Left cardiac atrium (tissue), 4 donors: ENCODE data around the gene PRKCE. TPM values are rescaled to one million over a fixed set of nuclear protein-coding genes. Genes with fewer than 3 reads are reported as not detected.
"Not testable (repeated sequence)": the region's sequence is repeated elsewhere in the genome, so short reads cannot be mapped to it uniquely, and the experiment has no call there.

ENCODE experiments used
- ATAC-seq, 2 donors: fragments of 200-7000 bp; cut with Tn5 transposase; one replicate each; pipeline ENCODE4 v1.9.1; 2020; ENCODE audit warnings: mild to moderate bottlenecking in 2 of 2, moderate library complexity in 2 of 2
- DNase-seq: peaks from one replicate; pipeline ENCODE4 v3.0.0-alpha.2; 2020
- intact Hi-C, 2 donors: fragments of 100-400 bp; cut with DNase I; formaldehyde crosslinking; loops; one replicate each; pipeline versions ENCODE4 v1.14.1 to v1.15.1; 2022 to 2023
- total RNA-seq, 2 donors: library from RNA; stranded (reverse); fragmentation: NEBNext Ultra II Directional; extraction: Animal tissue kit (Norgen Biotek cat#: 25700); gene quantifications; one replicate each; pipeline ENCODE4 v1.2.1, GENCODE V29; 2021
- donor health status: DM: no; HTN: yes; CAD: no.
- donor health status: DM: no; HTN: yes; CAD: no; lungs with severe emphysema.
- donor health status: DM: yes; HTN: yes; CAD: no.
- donor health status: Dilated cardiomyopathy.

The PRKCE gene
- total RNA-seq, 2 donors from 2014 or later, result 17.9 to 24.8 TPM

DNA sequence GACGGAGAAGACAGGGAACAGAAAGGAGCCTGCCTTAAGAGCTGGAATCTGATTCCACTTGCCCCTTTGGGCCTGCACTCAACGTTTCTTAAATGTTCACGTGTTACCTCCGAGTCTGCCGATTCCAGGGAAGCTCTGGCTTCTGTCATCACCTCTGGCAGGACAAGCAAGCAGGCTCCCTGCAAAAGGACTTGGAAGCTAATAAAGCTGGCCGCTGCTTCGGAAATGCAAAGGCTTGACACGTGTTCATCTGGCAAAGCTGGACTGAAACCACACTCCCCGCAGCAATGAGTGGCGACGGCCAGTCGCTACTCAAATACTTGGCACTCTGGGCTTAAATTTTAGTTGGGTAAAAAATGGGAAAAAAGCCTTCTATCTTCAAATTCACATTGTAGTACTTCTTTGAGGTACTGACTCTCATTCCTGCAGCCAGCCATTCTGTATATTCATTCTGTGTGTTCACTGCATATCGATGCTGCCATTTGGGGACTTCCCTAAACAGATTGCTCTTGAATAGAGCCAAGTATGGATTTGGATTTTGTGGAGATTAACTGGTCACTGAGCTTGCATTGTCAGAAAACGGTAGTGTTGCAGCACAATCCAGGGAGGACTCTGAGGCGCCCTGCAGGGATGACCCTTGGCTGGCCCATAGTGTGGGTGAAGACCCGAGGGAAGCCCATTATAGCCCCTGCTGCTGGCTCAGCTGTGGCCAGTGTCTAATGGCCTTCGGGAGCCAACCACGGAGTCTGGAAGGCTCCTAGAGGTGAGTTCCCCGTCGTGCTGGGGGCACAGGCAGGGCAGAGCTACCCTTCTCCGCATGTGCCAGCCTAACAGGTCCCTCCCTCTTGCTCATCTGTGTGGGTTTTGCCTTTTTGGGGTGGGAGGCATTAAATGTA is 231.5 kb downstream of the PRKCE start:
- peak; percentile 62 for DNase-seq
- peak; percentile 54 to 81 for ATAC-seq

DNA sequence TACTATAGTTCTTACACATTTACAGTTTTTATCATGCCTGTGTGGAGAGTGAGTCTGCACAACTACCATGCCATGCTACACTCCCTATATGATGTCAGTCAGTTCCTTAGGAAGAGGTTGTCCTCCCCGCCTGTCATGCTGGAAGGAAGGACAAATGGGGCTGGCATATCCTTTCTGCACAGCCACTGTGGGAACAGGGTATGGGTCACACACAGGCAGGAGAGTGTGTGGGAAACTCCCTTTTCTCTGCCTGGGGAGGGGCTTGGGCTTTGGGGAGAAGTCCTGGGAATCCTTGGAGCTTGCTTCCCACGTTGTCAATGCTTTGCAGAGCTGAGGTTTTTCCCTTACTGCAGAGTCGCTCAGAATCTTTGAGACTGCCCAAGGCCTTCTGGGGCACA is 232.1 kb downstream of the PRKCE start:
- intact Hi-C loops, result no loop called here
- ATAC-seq (peak in 1 of 2 donors; percentile 1), DNase-seq (no peak)

More for the DNA sequence above, 231.5 kb downstream of the PRKCE start:
- intact Hi-C loops, result no loop called here

DNA sequence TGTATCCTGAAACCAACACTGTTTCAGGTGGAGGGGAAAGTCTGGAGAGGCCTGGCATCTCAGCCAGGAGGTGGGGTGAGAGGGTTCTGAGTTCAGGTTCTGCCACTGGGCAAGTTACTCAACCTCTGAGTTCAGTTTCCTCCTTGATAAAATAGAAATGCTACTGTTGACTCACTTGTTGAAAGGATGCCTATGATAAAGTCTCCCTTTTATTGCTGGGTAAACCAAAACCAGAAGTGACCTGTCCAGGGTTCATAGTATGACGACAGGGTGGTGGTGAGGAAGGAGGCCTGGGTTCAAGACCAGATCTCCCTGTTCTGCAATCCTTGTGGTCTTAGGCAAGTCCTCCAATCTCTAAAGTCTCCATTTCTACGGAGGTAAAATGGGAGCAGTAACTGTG is 232.7 kb downstream of the PRKCE start:
- ATAC-seq (no peak), DNase-seq (no peak)
- intact Hi-C loops, result no loop called here

DNA sequence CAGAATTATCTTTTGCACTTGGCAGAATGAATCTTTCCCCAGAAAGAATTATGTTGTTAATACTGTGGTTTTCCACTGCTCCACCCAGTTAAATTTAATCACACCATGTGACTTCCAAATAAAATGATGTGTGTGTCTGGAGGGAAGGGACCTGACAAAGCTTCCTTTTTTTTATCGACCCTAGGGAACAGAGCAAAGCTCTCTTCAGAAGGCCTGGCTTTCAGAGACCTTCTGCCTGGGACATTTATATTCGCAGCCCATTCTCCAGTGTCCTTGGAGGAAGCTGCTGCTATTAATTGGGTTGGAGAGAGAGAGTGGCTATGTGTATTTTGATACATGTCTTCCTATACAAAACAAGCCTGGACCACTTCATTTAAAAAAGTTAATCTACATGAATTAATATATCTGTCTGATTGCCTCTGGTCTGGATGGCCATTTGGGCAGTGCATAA is 233.7 kb downstream of the PRKCE start:
- DNase-seq (no peak), ATAC-seq (peak; percentile 25 to 61)
- intact Hi-C loops, result loop anchor here (5.0 kb wide), 2 partner anchors 37 to 43 kb away; no protein-coding TSS in a partner anchor

DNA sequence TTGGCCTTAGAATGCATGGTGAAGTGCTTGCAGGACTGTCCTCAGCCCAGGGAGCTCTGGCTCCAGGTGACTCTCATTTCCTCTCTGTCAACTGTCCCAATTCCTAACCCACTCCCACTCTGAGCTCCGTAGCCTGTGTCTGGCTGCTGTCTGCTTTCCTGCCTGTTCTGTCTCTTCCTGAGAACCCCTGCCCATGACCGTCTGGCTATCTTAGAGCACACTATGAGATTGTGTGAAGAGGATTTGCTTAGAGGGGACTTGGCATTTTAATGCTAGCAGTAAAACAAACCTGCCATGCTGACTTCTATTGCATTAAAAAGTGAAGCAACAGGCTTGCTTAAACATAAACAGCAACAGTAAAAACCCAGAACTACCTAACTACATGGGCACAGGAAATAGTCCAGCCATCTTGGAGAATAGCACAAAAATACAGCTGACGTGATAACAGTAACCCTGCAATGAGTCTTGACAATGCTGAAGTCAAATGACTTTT is 234.7 kb downstream of the PRKCE start:
- intact Hi-C loops, result loop anchor here (5.0 kb wide), 2 partner anchors 36 to 44 kb away; no protein-coding TSS in a partner anchor
- ATAC-seq, result peak in 1 of 2 donors; percentile 17

DNA sequence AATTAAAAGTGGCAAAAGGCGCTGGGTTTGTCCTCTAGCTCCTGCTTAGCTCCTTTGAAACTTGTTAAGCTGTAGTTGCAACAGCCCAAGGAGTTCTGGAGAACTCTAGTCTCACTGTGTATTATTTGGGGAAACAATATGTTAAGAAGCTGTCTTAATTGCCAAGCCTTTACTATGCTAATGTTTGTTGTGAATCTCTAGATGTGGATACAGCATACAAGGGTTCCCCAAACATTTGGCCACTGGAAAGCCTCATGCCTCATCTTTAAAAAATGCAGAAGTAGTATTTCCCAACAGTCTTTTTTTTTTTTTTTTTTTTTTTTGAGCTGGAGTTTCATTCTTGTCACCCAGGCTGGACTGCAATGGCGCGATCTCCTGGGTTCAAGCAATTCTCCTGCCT is 236.7 kb downstream of the PRKCE start:
- ATAC-seq, result peak in 1 of 2 donors; percentile 14
- intact Hi-C loops, result loop anchor here (5.0 kb wide), 2 partner anchors 34 to 46 kb away; no protein-coding TSS in a partner anchor
- DNase-seq, result no peak

More for the DNA sequence above, 234.7 kb downstream of the PRKCE start:
- DNase-seq, result no peak

DNA sequence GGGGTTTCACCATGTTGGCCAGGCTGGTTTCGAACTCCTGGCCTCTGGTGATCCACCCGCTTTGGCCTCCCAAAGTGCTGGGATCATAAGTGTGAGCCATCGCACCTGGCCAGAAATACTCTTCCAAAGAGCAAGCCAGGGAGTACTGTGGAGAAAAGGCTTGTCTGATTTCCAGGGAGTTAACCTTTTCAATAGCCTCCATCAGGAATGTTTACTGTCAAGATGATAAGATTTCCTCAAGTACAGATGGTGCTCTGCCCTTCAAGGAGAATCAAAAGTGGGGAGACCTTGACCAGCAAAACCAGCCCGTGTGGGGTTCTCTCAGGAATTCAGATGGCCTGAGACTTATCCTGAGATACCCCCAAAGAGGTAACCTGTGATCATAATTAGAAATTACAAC is 237.2 kb downstream of the PRKCE start:
- no peak for DNase-seq
- no peak for ATAC-seq
- intact Hi-C loops, result loop anchor here (5.0 kb wide), 2 partner anchors 34 to 46 kb away; no protein-coding TSS in a partner anchor

DNA sequence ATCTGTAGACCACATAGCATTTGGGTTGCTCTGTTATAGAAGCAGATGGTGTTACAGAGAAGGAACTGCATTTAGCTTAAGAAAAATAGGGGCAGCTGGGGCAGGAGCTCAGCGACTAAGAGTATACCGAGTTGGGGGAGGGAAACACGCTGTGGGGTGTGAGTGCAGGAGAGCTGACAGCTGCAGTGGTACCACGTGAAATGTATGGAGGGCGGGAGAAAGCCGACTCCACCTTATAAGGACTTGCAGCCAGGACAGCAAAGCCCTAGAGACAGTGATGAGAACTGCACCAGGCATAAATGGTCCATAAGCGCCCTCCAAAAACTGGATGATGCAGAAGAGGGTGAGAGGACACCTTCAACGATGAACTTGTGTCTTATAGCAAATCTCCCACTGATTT is 237.6 kb downstream of the PRKCE start:
- no peak for DNase-seq
- intact Hi-C loops, result loop anchor here (5.0 kb wide), 2 partner anchors 33 to 47 kb away; no protein-coding TSS in a partner anchor
- ATAC-seq, result peak; percentile 36 to 59

DNA sequence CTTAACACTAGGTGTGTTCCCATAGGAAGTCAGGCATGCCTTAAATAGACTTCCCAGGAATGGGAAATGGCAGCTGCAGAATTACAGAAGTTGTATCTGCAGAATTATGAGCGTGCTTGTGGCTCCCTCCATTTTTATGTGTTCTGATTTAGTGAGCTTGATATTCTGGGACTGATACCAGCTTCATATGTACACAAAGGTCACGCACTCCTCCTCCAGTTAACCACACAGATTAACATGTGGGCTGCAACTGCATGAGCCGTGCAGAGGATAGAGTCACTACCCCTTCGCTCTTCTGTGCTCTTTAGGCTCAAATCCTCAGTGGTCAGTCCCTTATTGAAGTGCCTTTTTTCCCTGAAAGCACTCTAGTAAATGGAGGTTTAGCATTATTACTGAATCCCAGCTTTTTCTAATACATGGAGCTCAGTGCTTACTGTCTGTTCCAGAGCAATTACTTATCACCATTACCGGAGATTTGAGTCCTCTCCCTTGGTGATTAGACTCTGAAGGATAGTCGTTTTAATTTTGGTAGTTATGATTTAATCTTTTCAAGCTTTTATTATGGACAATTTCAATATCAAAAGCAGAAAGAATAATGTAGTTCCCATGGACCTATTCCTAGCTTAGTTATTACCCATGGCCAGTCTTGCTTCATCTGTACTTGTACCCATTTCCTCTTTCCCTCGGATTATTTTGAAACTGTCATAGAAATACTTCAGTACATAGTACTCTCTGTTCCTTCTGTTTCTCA is 238.3 kb downstream of the PRKCE start:
- DNase-seq (no peak), ATAC-seq (peak; percentile 31 to 51)
- intact Hi-C loops, result loop anchor here (5.0 kb wide), 2 partner anchors 33 to 47 kb away; no protein-coding TSS in a partner anchor

DNA sequence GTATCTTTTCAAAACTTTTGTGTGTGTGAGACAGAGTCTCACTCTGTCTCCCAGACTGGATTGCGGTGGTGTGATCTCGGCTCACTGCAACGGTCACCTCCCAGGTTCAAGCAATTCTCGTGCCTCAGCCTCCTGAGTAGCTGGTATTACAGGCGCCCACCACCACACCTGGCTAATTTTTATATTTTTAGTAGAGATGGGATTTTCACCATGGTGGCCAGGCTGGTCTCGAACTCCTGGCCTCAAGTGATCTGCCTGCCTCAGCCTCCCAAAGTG is 238.8 kb downstream of the PRKCE start:
- ATAC-seq, intact Hi-C loops, DNase-seq: not testable (repeated sequence)

DNA sequence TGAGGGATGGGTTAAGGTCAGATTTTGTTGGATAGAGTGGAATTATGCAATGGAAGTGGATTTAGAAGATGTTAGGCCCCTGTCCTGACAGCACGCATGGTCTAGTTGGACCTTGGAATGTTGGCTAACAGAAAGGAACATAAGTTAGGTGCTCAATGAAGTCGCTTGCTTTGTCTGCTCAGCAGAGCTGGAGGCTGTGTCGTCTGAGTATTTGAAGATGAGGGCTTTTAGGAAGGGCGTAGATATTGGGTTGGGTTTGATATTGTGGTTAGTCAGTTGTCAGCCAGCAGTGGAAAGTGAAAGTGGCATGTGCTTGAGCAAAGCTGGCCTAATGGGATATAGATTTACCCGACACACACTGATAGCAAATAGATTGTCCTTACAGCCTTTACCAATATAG is 239.3 kb downstream of the PRKCE start:
- peak in 1 of 2 donors; percentile 3 for ATAC-seq
- intact Hi-C loops, result no loop called here

DNA sequence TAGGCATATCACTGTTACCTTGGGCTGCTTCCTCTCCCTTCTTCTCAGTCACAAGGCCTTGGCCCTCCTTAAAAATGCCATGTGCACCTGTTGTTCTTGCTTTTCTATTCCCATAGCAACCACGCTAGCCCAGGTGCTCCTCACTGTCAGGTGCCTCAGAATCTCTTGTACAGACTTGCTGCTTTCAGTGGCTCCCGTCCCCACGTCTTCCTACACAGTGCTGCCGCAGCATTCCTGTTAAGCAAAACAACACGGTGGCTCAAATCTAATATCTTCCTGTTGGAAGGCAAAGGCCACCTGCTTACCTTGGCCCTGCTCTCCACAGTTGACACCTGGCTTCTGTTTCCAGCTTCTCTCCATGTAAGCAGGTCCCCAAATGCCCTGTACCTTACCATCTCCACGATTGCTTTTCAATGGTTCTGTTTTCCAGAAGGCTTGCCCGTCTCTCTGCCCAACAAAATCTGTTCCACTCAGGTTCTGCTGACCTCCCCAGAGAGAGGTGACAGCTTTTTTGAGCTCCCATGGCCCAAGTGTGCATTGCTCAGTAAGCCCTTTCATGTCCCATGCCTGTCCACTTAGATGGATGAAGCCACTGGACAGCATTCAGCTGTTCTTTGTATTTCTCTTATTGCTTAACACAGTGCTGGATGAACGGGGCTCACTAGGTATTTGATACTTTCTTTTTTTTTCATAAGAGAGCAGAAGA is 240.4 kb downstream of the PRKCE start:
- no peak for ATAC-seq
- no peak for DNase-seq
- intact Hi-C loops, result no loop called here

More for the DNA sequence above, 239.3 kb downstream of the PRKCE start:
- DNase-seq, result no peak

DNA sequence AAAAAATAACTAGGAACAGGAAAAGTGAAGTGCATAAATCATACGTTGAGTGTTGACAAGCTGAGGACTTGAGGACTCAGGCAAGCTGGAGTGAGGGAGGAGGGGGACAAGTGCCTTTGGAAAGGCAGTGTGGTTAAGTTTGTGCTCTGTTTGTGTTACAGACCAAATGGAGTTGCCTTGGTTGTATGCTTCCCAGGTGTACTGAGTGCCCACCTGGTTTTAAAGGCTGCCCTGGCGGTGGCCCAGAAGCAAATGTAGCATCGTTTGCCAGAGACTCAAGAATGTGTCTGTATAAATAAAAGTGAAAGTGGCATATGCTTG is 240.9 kb downstream of the PRKCE start:
- ATAC-seq (no peak), DNase-seq (no peak)
- intact Hi-C loops, result no loop called here

DNA sequence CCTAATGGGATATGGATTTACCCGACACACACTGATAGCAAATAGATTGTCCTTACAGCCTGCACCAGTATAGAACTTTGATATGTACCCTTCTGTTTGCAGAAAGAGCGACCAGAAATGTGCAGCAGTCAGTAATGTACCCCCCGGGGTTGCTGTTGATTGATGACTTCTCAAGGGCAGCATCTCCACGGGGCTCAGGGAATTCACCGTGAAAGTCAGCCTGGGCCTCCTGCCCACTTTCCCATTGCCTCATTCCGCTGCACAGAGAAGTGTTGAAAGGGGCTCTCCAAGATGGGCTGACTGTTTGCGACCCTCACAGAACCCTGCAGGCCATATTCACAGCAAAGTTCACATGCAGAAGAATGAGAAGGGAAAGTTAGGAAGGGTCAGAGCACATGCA is 241.3 kb downstream of the PRKCE start:
- ATAC-seq (peak; percentile 36 to 42), DNase-seq (no peak)
- intact Hi-C loops, result no loop called here

DNA sequence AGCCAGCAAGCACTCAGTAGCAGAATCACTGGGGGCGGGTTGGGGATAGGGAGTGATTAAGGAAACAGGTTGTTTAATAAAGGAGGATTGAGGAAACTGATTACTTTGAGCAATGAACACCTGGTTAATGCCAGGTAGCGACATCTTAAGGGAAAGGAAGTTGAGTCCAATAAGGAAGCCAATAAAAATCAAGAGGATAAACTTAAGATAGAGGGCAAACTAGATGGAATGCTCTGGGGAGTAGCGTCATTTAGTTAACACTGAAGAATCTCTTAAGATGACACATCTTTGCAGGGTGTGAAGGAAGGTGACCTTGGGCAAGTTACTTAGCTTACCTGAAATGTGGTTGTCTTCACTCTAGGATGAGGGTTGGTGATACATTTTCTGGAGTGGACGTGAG is 242.7 kb downstream of the PRKCE start:
- intact Hi-C loops, result no loop called here
- ATAC-seq (no peak), DNase-seq (no peak)

DNA sequence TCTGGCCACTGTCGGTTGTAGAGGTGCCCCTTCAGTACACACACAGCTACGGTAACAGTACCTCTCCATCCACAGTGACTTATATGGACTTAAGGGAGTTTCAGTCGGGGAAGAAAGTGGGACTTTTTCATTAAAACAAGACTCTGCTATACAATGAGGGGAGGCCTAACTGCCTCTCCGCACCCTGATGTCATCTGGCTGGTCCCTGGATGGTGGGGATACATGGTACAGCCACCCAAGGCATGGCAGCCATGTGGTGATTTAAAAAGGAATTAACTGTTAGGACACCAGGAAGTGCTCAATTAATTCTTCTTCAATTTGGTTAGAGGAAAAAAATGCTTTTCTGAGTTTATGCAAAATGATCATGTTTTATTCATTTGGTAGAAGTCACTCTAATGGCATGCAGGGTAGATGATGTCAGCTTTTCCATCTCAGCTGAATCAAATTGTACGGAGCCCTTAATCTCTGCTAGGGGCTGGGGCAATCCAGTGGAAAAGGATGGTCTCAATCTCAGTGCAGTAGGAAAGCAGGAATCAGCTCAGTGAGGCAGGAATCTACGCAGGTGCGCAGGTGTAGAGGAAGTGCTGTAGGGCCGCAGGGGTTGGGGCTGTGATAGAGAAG is 243.9 kb downstream of the PRKCE start:
- ATAC-seq, result no peak
- DNase-seq, result no peak
- intact Hi-C loops, result no loop called here

DNA sequence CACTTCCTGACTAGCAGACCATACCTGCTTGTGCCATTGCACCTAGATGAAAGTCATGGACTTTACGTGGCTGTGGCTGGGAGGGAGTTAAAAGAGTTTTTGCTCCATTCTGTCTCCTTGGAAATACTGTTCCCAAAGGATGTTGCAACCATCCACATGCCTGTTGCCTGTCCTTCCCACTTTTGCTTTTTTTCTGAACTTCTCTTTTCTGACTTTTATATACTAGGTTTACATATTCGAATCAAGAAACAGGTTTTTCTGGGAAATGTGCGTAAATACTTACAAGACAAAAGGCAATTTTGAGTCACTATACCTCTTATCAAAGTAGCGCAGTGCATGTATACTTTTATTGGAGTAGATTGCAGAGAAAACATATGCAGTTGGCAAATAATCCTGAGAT is 244.8 kb downstream of the PRKCE start:
- intact Hi-C loops, result no loop called here
- ATAC-seq (no peak), DNase-seq (no peak)

DNA sequence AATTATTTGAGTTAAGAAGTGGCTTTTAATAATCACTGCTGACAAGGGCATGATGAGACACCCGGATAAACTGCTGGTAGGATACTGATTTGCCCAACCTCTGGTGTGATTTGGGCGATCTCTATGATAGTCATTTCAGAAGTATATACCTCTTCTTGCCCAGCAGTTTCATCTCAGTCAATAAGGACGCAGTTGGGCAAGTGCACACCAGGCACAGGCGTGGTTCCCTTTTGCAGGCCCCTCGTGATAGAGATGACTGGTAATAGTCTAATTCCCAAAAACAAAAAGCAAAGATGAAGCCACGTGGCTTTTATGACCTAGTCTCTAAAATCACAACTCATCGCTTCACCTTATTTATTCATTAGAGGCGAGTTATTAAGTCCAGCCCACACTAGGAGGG is 246.4 kb downstream of the PRKCE start:
- no peak for DNase-seq
- intact Hi-C loops, result no loop called here
- no peak for ATAC-seq

DNA sequence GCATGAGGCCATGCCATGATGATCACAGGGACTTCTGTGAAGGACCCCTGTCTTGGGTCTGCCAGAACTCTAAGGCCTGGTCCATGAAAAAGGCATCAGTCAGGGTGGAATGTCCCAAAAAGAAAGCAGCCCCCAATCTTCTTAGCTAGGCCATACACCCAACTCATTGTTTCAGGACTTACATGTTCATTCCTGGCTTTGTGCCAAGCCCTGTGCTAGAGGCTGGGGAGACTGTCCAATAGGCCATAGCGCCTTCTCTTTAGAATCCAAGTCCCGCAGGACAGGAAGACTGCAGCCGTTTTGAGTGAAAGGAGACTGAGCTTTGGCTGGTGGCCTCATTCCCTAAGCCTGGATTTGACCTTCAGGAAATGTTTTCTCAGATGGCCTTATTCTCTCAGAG is 247.3 kb downstream of the PRKCE start:
- DNase-seq (peak; percentile 53), ATAC-seq (peak; percentile 59 to 70)
- intact Hi-C loops, result no loop called here
